PC-9 (cell line): ENCODE measurements around the gene CHP2. TPM values are rescaled to one million over a fixed set of nuclear protein-coding genes. Genes with fewer than 3 reads are reported as not detected.

ENCODE experiments used
- Bru-seq: library from RNA; stranded (reverse); fragments of 400-500 nt; gene quantifications from one replicate; lab custom pipeline; 2021; lab: Mats Ljungman, UMichigan
- BruChase-seq, 2 experiments: library from RNA; stranded (reverse); fragments of 400-500 nt; gene quantifications; one replicate each; lab custom pipeline; 2021; lab: Mats Ljungman, UMichigan
- BruUV-seq: library from RNA; stranded (reverse); fragments of 400-500 nt; replicated peaks from 2 replicates; lab custom pipeline; 2021; lab: Mats Ljungman, UMichigan
- CTCF ChIA-PET: fragments of 300-600 bp; sonication (Branson Sonifier 250); formaldehyde crosslinking; loops from one replicate; lab custom pipeline; 2022; ENCODE audit warnings: antibody characterized with exemption; lab: Charles Lee
- POLR2A ChIA-PET: fragments of 300-600 bp; sonication (Branson Sonifier 250); formaldehyde crosslinking; loops from one replicate; lab custom pipeline; 2022; ENCODE audit warnings: antibody characterized with exemption; ENCODE audit not compliant: unreplicated experiment; lab: Charles Lee
- DNase-seq, 2 experiments: peaks; one replicate each; pipeline versions ENCODE4 v3.0.0 to v3.0.0-alpha.2; 2015 to 2022; ENCODE audit warnings: mixed read lengths in 1 of 2
- H2AFZ ChIP-seq: fragments of 200-600 bp; sonication (generic); 2 replicates; pipeline ENCODE4 v1.8.1; 2017; ENCODE audit warnings: antibody characterized with exemption
- H3F3A ChIP-seq: fragments of 200-600 bp; sonication (generic); 2 replicates; pipeline ENCODE4 v1.8.1; 2017; ENCODE audit warnings: antibody characterized with exemption, mild to moderate bottlenecking, low read depth; ENCODE audit not compliant: insufficient read depth
- H3K27ac ChIP-seq: fragments of 200-600 bp; sonication (generic); 2 replicates; pipeline ENCODE4 v1.6.1; 2016; ENCODE audit warnings: mixed run types
- H3K27me3 ChIP-seq: fragments of 200-600 bp; sonication (generic); 2 replicates; pipeline ENCODE4 v1.6.1; 2016; ENCODE audit warnings: low read depth, mixed run types; ENCODE audit not compliant: insufficient read depth
- H3K36me3 ChIP-seq: fragments of 200-600 bp; sonication (generic); 2 replicates; pipeline ENCODE4 v1.6.1; 2016; ENCODE audit warnings: low read depth, mixed run types
- H3K4me1 ChIP-seq: fragments of 200-600 bp; sonication (generic); replicated peaks from 2 replicates; pipeline ENCODE4 v1.6.1; 2016; ENCODE audit warnings: mixed run types; ENCODE audit not compliant: insufficient read depth
- H3K4me2 ChIP-seq: fragments of 200-600 bp; sonication (generic); 2 replicates; pipeline ENCODE4 v1.6.1; 2017; ENCODE audit warnings: mixed run types
- H3K4me3 ChIP-seq: fragments of 200-600 bp; sonication (generic); 2 replicates; pipeline ENCODE4 v1.6.1; 2016; ENCODE audit warnings: mixed run types
- H3K79me2 ChIP-seq: fragments of 200-600 bp; sonication (generic); 2 replicates; pipeline ENCODE4 v1.6.1; 2017; ENCODE audit warnings: low read depth, mixed run types
- H3K9me2 ChIP-seq: fragments of 200-600 bp; sonication (generic); 2 replicates; pipeline ENCODE4 v1.8.1; 2017; ENCODE audit warnings: mild to moderate bottlenecking; ENCODE audit not compliant: insufficient read depth
- H3K9me3 ChIP-seq: fragments of 200-600 bp; sonication (generic); 2 replicates; pipeline ENCODE4 v1.8.1; 2016; ENCODE audit warnings: low read depth; ENCODE audit not compliant: insufficient read depth
- H4K20me1 ChIP-seq: fragments of 200-600 bp; sonication (generic); 2 replicates; pipeline ENCODE4 v1.8.1; 2017; ENCODE audit not compliant: insufficient read depth
- CTCF ChIP-seq: fragments of 200-600 bp; sonication (generic); conservative IDR thresholded peaks from 2 replicates; pipeline ENCODE4 v1.6.1; 2017; ENCODE audit warnings: mixed run types, antibody characterized with exemption, mild to moderate bottlenecking, moderate library complexity
- EZH2 ChIP-seq: fragments of 200-600 bp; sonication (generic); IDR thresholded peaks from 2 replicates; pipeline ENCODE4 v1.8.0; 2017; ENCODE audit warnings: antibody characterized with exemption, low read depth
- intact Hi-C: fragments of 100-400 bp; cut with micrococcal nuclease; formaldehyde crosslinking; loops from one replicate; pipeline ENCODE4 v1.10.0; 2022; ENCODE audit not compliant: unreplicated experiment
- long read RNA-seq: library from polyadenylated mRNA; stranded (forward); transcript quantifications from one replicate; pipeline ENCODE4 v2.0.0, GENCODE V29; 2022
- total RNA-seq: library from RNA; stranded (reverse); gene quantifications from 2 replicates; pipeline ENCODE4 v1.2.3, GENCODE V29; 2021

CHP2 gene
- total RNA-seq (not detected in 2 replicates), Bru-seq, nascent RNA (not detected), BruChase-seq, experiment 1, labeled RNA remaining after a 2-hour chase (not detected), BruChase-seq, experiment 2, labeled RNA remaining after a 6-hour chase (not detected)
- long read RNA-seq, result 0 reads

- ChIA-PET POLR2A (no interaction called here), CTCF (no interaction called here)
- no peaks in the 10 kb centered on the region for H3K79me2 ChIP-seq
- no peaks in the 10 kb centered on the region for H3K9me2 ChIP-seq
- no peaks in the 10 kb centered on the region for H3K36me3 ChIP-seq
- no peaks in the 10 kb centered on the region for H3F3A ChIP-seq
- H3K27ac ChIP-seq, result no peak within 1 kb of the TSS
- intact Hi-C loops, result no loop called here
- peaks cover 73% of the 10 kb centered on the region for H3K27me3 ChIP-seq
- H4K20me1 ChIP-seq, result no peaks in the 10 kb centered on the region
- no peak within 1 kb of the TSS for H2AFZ ChIP-seq
- H3K9me3 ChIP-seq, result no peaks in the 10 kb centered on the region
- no TSS peak for BruUV-seq
- no peaks in the 10 kb centered on the region for H3K4me1 ChIP-seq
- no peak for DNase-seq
- no peak within 1 kb of the TSS for H3K4me3 ChIP-seq
- TF ChIP-seq CTCF, result no peak
- no peak for TF ChIP-seq EZH2
- no peak within 1 kb of the TSS for H3K4me2 ChIP-seq
Measured at GRCh38 chr16:23754594-23755483, at the start of gene CHP2. TSS of gene CHP2 (plus strand) at chr16:23755026. CDS start at chr16:23755050, 24 bp downstream.

GRCh38 chr16:23705517-23705902 is 49.3 kb upstream of the CHP2 start:
- Histone ChIP-seq H3K4me3 (no peak overlapping the region), H3K9me2 (no peaks in the 10 kb centered on the region), H2AFZ (no peak overlapping the region), H3K79me2 (no peaks in the 10 kb centered on the region), H3K9me3 (no peaks in the 10 kb centered on the region), H3K4me1 (no peaks in the 10 kb centered on the region; the same call in 1 of the 2 replicates), H3K36me3 (no peaks in the 10 kb centered on the region), H3K4me2 (no peak overlapping the region), H3K27me3 (no peaks in the 10 kb centered on the region), H3F3A (no peaks in the 10 kb centered on the region; the same call in 1 of the 2 replicates), H4K20me1 (no peaks in the 10 kb centered on the region), H3K27ac (no peak overlapping the region)
- no TSS peak for BruUV-seq
- POLR2A ChIA-PET, result no interaction called here
- no peak for DNase-seq
- intact Hi-C loops, result no loop called here
- CTCF ChIA-PET, result no interaction called here
- TF ChIP-seq EZH2 (no peak), CTCF (no peak)

- Histone ChIP-seq H3K9me3 (no peaks in the 10 kb centered on the region), H3K4me3 (no peak overlapping the region), H3K36me3 (no peaks in the 10 kb centered on the region), H3K27me3 (no peaks in the 10 kb centered on the region), H4K20me1 (no peaks in the 10 kb centered on the region), H3K27ac (no peak overlapping the region), H3K4me2 (no peak overlapping the region), H3K9me2 (no peaks in the 10 kb centered on the region), H2AFZ (no peak overlapping the region), H3F3A (peaks cover 9% of the 10 kb centered on the region; the same call in 1 of the 2 replicates), H3K4me1 (peaks cover 7% of the 10 kb centered on the region), H3K79me2 (no peaks in the 10 kb centered on the region)
- ChIA-PET CTCF (no interaction called here), POLR2A (no interaction called here)
- DNase-seq, result no peak
- BruUV-seq, result no TSS peak
- TF ChIP-seq EZH2 (no peak), CTCF (no peak)
- intact Hi-C loops, result no loop called here
Measured at GRCh38 chr16:23706439-23706838, 48.4 kb upstream of the CHP2 start.
